ENCODE measurements around the gene PRSS27.

The PRSS27 gene

DNA sequence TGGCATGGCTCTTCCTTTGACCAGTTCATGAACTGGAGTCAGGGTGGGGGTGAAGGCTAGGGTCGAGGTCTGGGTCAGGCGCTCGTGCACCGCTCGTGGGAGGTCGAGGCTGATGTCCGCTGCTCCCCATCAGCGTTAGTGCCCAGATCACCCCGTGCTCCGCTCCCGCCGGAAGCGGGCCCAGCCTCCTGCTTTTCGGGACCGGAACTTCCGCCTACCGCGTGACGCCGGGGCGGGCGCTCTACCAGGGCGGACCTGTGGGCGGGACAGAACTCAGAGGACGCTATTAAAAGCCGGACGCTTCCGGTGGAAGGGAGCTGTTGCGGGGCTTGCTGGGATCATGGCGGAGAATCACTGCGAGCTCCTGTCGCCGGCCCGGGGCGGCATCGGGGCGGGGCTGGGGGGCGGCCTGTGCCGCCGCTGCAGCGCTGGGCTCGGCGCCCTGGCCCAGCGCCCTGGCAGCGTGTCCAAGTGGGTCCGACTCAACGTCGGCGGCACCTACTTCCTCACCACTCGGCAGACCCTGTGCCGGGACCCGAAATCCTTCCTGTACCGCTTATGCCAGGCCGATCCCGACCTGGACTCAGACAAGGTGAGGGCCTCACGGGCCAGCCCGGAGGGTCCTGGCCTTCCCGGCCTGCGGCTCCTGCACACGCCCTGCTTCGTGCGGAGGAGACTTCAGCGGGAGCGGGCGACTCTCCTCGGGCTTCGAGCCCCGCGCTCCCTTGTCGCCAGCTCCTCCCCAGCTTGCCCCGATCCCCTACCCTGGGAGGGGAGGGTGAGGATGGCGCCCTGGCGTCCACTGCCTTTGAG lies 37.6 kb downstream of the PRSS27 start, which contains the start of gene KCTD5 (continued):
- no peak; the same call in 1 of the 2 replicates for TF ChIP-seq TSHZ1 (tag by site-specific recombination; IDR thresholded peaks at IDR 0.05; ENCODE audit: borderline replicate concordance)
- TF ChIP-seq ZNF677 (tag by site-specific recombination; IDR thresholded peaks at IDR 0.05): 0 out of 2 replicates have a peak, but pooled peaks have one; percentile 21
- no peak for TF ChIP-seq ZNF560 (tag by site-specific recombination; IDR thresholded peaks at IDR 0.05; ENCODE audit: borderline replicate concordance)
- TF ChIP-seq ZNF2 (tag by site-specific recombination; IDR thresholded peaks at IDR 0.05): peak; percentile 96
- TF ChIP-seq, protein P1, sequence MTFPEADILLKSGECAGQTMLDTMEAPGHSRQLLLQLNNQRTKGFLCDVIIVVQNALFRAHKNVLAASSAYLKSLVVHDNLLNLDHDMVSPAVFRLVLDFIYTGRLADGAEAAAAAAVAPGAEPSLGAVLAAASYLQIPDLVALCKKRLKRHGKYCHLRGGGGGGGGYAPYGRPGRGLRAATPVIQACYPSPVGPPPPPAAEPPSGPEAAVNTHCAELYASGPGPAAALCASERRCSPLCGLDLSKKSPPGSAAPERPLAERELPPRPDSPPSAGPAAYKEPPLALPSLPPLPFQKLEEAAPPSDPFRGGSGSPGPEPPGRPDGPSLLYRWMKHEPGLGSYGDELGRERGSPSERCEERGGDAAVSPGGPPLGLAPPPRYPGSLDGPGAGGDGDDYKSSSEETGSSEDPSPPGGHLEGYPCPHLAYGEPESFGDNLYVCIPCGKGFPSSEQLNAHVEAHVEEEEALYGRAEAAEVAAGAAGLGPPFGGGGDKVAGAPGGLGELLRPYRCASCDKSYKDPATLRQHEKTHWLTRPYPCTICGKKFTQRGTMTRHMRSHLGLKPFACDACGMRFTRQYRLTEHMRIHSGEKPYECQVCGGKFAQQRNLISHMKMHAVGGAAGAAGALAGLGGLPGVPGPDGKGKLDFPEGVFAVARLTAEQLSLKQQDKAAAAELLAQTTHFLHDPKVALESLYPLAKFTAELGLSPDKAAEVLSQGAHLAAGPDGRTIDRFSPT (tag by site-specific recombination; IDR thresholded peaks at IDR 0.05): no peak
- TF ChIP-seq PRDM4 (tag by site-specific recombination; IDR thresholded peaks at IDR 0.05): peak; percentile 64; the same call in 1 of the 2 replicates
- TF ChIP-seq, protein P2, sequence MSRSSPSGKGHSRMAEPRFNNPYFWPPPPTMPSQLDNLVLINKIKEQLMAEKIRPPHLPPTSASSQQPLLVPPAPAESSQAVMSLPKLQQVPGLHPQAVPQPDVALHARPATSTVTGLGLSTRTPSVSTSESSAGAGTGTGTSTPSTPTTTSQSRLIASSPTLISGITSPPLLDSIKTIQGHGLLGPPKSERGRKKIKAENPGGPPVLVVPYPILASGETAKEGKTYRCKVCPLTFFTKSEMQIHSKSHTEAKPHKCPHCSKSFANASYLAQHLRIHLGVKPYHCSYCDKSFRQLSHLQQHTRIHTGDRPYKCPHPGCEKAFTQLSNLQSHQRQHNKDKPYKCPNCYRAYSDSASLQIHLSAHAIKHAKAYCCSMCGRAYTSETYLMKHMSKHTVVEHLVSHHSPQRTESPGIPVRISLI (tag by site-specific recombination; IDR thresholded peaks at IDR 0.05): no peak
- TF ChIP-seq OSR2 (tag by site-specific recombination; IDR thresholded peaks at IDR 0.05): peak; percentile 42
- TF ChIP-seq ZNF549 (tag by site-specific recombination; IDR thresholded peaks at IDR 0.05): no peak
- no peak; the same call in 1 of the 2 replicates for TF ChIP-seq WT1 (tag by site-specific recombination; IDR thresholded peaks at IDR 0.05)
- TF ChIP-seq GFI1B (tag by site-specific recombination; IDR thresholded peaks at IDR 0.05): peak; percentile 57; the same call in 1 of the 2 replicates
- no peak for TF ChIP-seq ZNF626 (tag by site-specific recombination; IDR thresholded peaks at IDR 0.05)
- TF ChIP-seq, protein P3, sequence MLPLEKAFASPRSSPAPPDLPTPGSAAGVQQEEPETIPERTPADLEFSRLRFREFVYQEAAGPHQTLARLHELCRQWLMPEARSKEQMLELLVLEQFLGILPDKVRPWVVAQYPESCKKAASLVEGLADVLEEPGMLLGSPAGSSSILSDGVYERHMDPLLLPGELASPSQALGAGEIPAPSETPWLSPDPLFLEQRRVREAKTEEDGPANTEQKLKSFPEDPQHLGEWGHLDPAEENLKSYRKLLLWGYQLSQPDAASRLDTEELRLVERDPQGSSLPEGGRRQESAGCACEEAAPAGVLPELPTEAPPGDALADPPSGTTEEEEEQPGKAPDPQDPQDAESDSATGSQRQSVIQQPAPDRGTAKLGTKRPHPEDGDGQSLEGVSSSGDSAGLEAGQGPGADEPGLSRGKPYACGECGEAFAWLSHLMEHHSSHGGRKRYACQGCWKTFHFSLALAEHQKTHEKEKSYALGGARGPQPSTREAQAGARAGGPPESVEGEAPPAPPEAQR (tag by site-specific recombination; IDR thresholded peaks at IDR 0.05): no peak
- TF ChIP-seq ZIC2 (tag by site-specific recombination; IDR thresholded peaks at IDR 0.05): no peak; the same call in 1 of the 2 replicates
- peak; percentile 61 for TF ChIP-seq PRDM10 (tag by site-specific recombination; IDR thresholded peaks at IDR 0.05)
- TF ChIP-seq ZNF600 (tag by site-specific recombination; IDR thresholded peaks at IDR 0.05): peak; percentile 47; the same call in 1 of the 2 replicates
- TF ChIP-seq, protein P4, sequence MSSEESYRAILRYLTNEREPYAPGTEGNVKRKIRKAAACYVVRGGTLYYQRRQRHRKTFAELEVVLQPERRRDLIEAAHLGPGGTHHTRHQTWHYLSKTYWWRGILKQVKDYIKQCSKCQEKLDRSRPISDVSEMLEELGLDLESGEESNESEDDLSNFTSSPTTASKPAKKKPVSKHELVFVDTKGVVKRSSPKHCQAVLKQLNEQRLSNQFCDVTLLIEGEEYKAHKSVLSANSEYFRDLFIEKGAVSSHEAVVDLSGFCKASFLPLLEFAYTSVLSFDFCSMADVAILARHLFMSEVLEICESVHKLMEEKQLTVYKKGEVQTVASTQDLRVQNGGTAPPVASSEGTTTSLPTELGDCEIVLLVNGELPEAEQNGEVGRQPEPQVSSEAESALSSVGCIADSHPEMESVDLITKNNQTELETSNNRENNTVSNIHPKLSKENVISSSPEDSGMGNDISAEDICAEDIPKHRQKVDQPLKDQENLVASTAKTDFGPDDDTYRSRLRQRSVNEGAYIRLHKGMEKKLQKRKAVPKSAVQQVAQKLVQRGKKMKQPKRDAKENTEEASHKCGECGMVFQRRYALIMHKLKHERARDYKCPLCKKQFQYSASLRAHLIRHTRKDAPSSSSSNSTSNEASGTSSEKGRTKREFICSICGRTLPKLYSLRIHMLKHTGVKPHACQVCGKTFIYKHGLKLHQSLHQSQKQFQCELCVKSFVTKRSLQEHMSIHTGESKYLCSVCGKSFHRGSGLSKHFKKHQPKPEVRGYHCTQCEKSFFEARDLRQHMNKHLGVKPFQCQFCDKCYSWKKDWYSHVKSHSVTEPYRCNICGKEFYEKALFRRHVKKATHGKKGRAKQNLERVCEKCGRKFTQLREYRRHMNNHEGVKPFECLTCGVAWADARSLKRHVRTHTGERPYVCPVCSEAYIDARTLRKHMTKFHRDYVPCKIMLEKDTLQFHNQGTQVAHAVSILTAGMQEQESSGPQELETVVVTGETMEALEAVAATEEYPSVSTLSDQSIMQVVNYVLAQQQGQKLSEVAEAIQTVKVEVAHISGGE (tag by site-specific recombination; conservative IDR thresholded peaks at IDR 0.05; ENCODE audit: low read depth): peak; percentile 100
